Non-pigmented ciliary epithelial cell (primary cell): ENCODE data around the gene NLGN2.
"Not testable (repeated sequence)": the region's sequence is repeated elsewhere in the genome, so short reads cannot be mapped to it uniquely, and the experiment has no call there.

Experiments used
- DNase-seq: peaks from one replicate; pipeline ENCODE4 v3.0.0-alpha.2; 2010; ENCODE audit warnings: low read depth

Gene NLGN2

DNA sequence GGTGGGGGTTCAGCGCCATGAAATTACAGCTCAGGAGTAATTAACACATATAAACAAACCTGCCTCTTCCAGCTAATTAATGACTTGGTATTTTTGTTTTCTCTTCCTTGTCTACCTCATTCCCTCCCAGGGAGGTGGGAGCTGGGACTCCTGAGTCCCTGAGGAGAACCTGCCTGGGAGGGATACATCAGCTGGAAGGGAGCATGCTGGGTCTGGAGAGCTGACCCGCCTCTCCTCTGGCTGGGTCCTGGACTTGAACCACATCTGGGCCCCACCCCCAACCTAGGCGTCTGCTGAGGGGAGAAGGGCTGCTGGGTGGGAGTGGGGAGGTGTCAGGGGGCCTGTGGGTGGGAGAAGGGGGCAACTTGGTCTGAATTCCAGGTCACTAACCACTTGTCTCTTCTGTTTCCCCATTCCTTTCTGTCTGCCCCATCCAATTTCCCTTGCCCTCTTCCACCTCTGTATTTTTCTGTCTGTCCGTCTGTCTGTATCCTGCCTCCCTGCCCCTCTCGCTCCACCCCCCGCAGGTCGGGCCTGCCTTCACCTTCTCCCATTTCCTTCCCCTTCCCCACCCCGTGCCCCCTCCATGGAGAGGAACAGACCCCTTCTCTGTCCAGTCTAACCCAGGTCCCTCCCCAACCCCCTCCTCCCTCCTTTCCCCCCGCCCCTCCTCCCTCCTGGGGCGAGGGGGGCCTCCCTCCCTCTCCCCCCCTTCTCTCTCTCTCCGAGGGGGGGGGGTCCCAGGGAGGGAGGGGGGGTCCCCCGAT, at the start of gene NLGN2:
Gene NLGN2 (plus strand): TSS at position 361 of the 767 bp plus-strand sequence. CDS start 411 bp downstream, outside the sequence.
- DNase-seq = no peak

GRCh38 chr17:7361906-7362305, 45.7 kb upstream of the NLGN2 start:
- no peak for DNase-seq

- DNase-seq = no peak
These were observed 44.3 kb upstream of the NLGN2 start for GRCh38 chr17:7363311-7363710.

GRCh38 chr17:7365963-7366362, 41.7 kb upstream of the NLGN2 start:
- DNase-seq = not testable (repeated sequence)

DNA sequence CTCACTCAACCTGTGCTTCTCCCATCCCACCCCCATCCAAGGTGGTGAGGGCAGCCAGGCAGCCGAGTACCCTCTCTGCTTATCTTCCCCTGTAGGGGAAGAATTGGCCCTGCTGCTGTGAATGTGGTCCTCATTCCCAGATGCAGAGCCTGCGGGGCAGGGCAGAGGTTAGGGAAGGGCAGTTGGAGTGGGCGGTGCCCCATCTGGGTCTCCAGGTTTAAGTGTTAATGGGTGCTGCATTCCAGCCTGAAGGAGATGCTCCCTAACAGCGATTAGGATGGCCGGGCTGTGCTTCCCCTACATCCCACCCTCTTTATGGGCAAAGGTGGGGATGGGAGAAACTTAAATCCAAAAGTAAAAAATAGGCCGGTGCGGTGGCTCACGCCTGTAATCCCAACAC, 40.6 kb upstream of the NLGN2 start:
- no peak for DNase-seq

- no peak for DNase-seq
These were observed 39.6 kb upstream of the NLGN2 start for GRCh38 chr17:7367918-7368598.

GRCh38 chr17:7368599-7368994, 39.0 kb upstream of the NLGN2 start:
- not testable (repeated sequence) for DNase-seq

- DNase-seq = no peak
These were observed 37.8 kb upstream of the NLGN2 start for GRCh38 chr17:7369825-7370224.

DNA sequence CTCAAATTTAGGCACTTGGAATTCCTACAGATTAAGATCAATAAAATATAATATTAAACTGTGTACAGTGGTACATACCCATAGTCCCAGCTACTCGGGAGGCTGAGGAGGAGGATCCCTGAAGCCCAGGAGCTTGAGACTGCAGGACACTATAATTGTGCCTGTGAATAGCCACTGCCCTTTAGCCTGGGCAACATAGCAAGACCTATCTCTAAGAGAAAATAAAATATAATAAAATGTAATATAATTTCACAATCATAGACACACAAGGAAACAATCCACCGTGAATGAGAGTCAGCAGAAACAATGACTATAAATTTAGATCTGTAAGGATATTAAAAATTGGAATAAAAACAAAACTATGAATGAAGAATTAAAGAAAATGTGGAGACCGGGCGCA, 36.8 kb upstream of the NLGN2 start:
- DNase-seq = no peak

DNA sequence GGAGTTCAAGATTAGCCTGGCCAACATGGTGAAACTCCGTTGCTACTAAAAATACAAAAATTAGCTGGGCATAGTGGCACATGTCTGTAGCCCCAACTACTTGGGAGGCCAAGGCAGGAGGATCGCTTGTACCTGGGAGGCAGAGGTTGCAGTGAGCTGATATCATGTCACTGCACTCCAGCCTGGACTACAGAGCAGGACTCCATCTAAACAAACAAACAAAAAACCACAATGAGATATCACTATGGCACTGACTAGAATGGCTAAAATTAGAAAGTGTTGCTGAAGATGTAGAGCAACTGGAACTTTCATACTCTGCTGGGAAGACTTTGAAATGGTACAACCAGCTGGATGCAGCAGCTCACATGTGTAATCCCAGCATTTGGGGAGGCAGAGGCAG, 33.3 kb upstream of the NLGN2 start:
- no peak for DNase-seq

- no peak for DNase-seq
These were observed 28.5 kb upstream of the NLGN2 start for GRCh38 chr17:7379134-7379533.

GRCh38 chr17:7380321-7380720, 27.3 kb upstream of the NLGN2 start:
- no peak for DNase-seq

GRCh38 chr17:7380855-7381683, 26.6 kb upstream of the NLGN2 start, which contains the start of gene TNK1:
Gene TNK1 (plus strand): TSS chr17:7381089. CDS start chr17:7382927, 1,838 bp downstream.
- DNase-seq = no peak

- no peak for DNase-seq
These were observed 24.7 kb upstream of the NLGN2 start for GRCh38 chr17:7382901-7383300.

GRCh38 chr17:7383371-7383741, 24.3 kb upstream of the NLGN2 start:
- DNase-seq = no peak

GRCh38 chr17:7383742-7384488, 23.7 kb upstream of the NLGN2 start:
- DNase-seq = no peak

GRCh38 chr17:7384489-7385081, 23.1 kb upstream of the NLGN2 start:
- no peak for DNase-seq

DNA sequence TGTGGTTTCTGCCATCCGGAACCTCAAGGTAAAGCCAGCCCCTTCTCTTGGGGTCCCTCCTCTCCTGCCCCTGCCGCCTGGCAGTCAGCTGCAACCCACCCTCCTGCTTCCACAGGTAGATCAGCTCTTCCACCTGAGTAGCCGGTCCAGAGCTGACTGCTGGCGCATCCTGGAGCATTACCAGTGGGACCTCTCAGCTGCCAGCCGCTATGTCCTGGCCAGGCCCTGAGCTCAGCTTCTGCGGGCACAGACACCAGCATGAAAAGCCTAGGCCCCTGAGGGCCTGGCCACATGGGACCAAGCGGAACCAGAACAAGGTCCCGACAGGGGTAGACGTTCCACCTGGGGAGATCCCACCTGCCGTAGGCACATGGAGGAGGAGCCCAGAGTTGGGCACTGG, 18.8 kb upstream of the NLGN2 start:
- DNase-seq = no peak

GRCh38 chr17:7389924-7390910, 17.4 kb upstream of the NLGN2 start:
- no peak for DNase-seq

- DNase-seq = no peak
These were observed 16.3 kb upstream of the NLGN2 start for GRCh38 chr17:7391307-7391706.
